HCT116 (cell line): ENCODE measurements around the gene CHAF1B. TPM values are rescaled to one million over a fixed set of nuclear protein-coding genes. Genes with fewer than 3 reads are reported as not detected.

Experiments
- ATAC-seq: fragments of 200-7000 bp; cut with Tn5 transposase; 2 replicates; pipeline ENCODE4 v1.9.1; 2020; ENCODE audit warnings: mild to moderate bottlenecking, moderate library complexity
- BruUV-seq: library from RNA; stranded (reverse); fragments of 400-500 nt; replicated peaks from 2 replicates; lab custom pipeline; 2021; lab: Mats Ljungman, UMichigan
- CTCF ChIA-PET: fragments of 300-600 bp; sonication (Branson Sonifier 250); formaldehyde crosslinking; loops from one replicate; lab custom pipeline; 2021; ENCODE audit warnings: antibody characterized with exemption; lab: Charles Lee
- POLR2A ChIA-PET: fragments of 300-600, 350-600 bp; sonication (Branson Sonifier 250); formaldehyde crosslinking; loops from one replicate; lab custom pipeline; 2021; ENCODE audit warnings: antibody characterized with exemption; lab: Charles Lee
- RAD21 ChIA-PET, 2 experiments: fragments of 300-600 bp; sonication (Branson Sonifier 250); formaldehyde crosslinking; loops; one replicate each; lab custom pipeline; 2023; ENCODE audit warnings: low total read pairs in 2 of 2; ENCODE audit not compliant: uncharacterized antibody in 2 of 2, unreplicated experiment in 2 of 2, low non-redundant PET in 1 of 2; lab: Charles Lee
- DNase-seq: peaks from one replicate; pipeline ENCODE4 v3.0.0-alpha.2; 2010; ENCODE audit warnings: low read depth, low spot score
- H2AFZ ChIP-seq: fragments of 200-600 bp; shearing (Covaris generic), sonication (generic); 2 replicates; pipeline ENCODE4 v1.6.1; 2017; ENCODE audit warnings: low read depth, mixed run types, mixed read lengths, antibody characterized with exemption, low read length; ENCODE audit not compliant: poor library complexity, severe bottlenecking
- H3K27ac ChIP-seq: 2 replicates; pipeline ENCODE4 v1.5.1; 2012; ENCODE audit warnings: low read depth, low read length
- H3K27me3 ChIP-seq: fragments of 200-600 bp; sonication (generic); 2 replicates; pipeline ENCODE4 v1.6.1; 2016; ENCODE audit warnings: mixed run types, low read length, mixed read lengths; ENCODE audit not compliant: insufficient read depth
- H3K36me3 ChIP-seq, 2 experiments: fragments of 200-500 bp in 1 of 2; fragments of 200-600 bp in 1 of 2; sonication (Bioruptor generic) in 1 of 2; sonication (generic) in 1 of 2; 2 replicates each; pipeline versions ENCODE4 v1.5.1 to v1.6.1; 2014 to 2016; ENCODE audit warnings: low read length in 2 of 2, inconsistent platforms in 1 of 2, mixed read lengths in 1 of 2, mixed run types in 1 of 2; ENCODE audit not compliant: insufficient read depth in 2 of 2, control insufficient read depth in 1 of 2
- H3K4me1 ChIP-seq, 2 experiments: fragments of 200-600 bp in 1 of 2; sonication (generic) in 1 of 2; 2 replicates each; pipeline versions ENCODE4 v1.5.1 to v1.6.1; 2012 to 2017; ENCODE audit warnings: low read length in 2 of 2, inconsistent platforms in 1 of 2, mild to moderate bottlenecking in 1 of 2, mixed read lengths in 1 of 2, mixed run types in 1 of 2, moderate library complexity in 1 of 2; ENCODE audit not compliant: insufficient read depth in 2 of 2, control insufficient read depth in 1 of 2
- H3K4me2 ChIP-seq: fragments of 200-600 bp; sonication (generic); 2 replicates; pipeline ENCODE4 v1.6.1; 2017; ENCODE audit warnings: mixed run types, low read length, mixed read lengths
- H3K4me3 ChIP-seq, 2 experiments: fragments of 200-600 bp in 1 of 2; sonication (generic) in 1 of 2; replicated peaks in 1 of 2; 2 replicates each; pipeline ENCODE4 v1.5.1; 2011 to 2016; ENCODE audit warnings: low read length in 2 of 2, control low read depth in 1 of 2, low read depth in 1 of 2, mild to moderate bottlenecking in 1 of 2, mixed read lengths in 1 of 2, mixed run types in 1 of 2
- H3K79me2 ChIP-seq: fragments of 200-600 bp; sonication (generic); 2 replicates; pipeline ENCODE4 v1.6.1; 2017; ENCODE audit warnings: mild to moderate bottlenecking, mixed run types, low read length, moderate library complexity, mixed read lengths; ENCODE audit not compliant: insufficient read depth
- H3K9ac ChIP-seq: fragments of 200-600 bp; sonication (generic); 2 replicates; pipeline ENCODE4 v1.6.1; 2016; ENCODE audit warnings: low read length, mixed read lengths
- H3K9me2 ChIP-seq: fragments of 200-600 bp; sonication (generic), shearing (Covaris generic); 2 replicates; pipeline ENCODE4 v1.6.1; 2017; ENCODE audit warnings: mixed run types, mild to moderate bottlenecking, moderate library complexity; ENCODE audit not compliant: insufficient read depth
- H3K9me3 ChIP-seq, 2 experiments: fragments of 200-500 bp in 1 of 2; fragments of 200-600 bp in 1 of 2; sonication (Bioruptor generic) in 1 of 2; sonication (generic) in 1 of 2; 2 replicates each; pipeline ENCODE4 v1.6.1; 2014 to 2017; ENCODE audit warnings: low read length in 2 of 2, mixed read lengths in 2 of 2, inconsistent platforms in 1 of 2, low read depth in 1 of 2, mild to moderate bottlenecking in 1 of 2, mixed run types in 1 of 2, moderate library complexity in 1 of 2; ENCODE audit not compliant: control insufficient read depth in 1 of 2, insufficient read depth in 1 of 2
- H4K20me1 ChIP-seq: fragments of 200-600 bp; sonication (generic), shearing (Covaris generic); 2 replicates; pipeline ENCODE4 v1.6.1; 2017; ENCODE audit warnings: mixed run types, mild to moderate bottlenecking, moderate library complexity; ENCODE audit not compliant: insufficient read depth
- CBX3 ChIP-seq: IDR thresholded peaks from 2 replicates; pipeline ENCODE4 v1.6.1; 2012; ENCODE audit warnings: low read depth
- CEBPB ChIP-seq: IDR thresholded peaks from 2 replicates; pipeline ENCODE4 v1.6.1; 2012; ENCODE audit warnings: low read depth
- CTCF ChIP-seq, 3 experiments: fragments of 200-600 bp in 1 of 3; sonication (generic) in 1 of 3; IDR thresholded peaks in 2 of 3; conservative IDR thresholded peaks in 1 of 3; 2 replicates each; pipeline ENCODE4 v1.5.1; 2012 to 2017; ENCODE audit warnings: low read depth in 2 of 3, low read length in 2 of 3, antibody characterized with exemption in 1 of 3, borderline replicate concordance in 1 of 3, control low read depth in 1 of 3, mild to moderate bottlenecking in 1 of 3, mixed read lengths in 1 of 3, mixed run types in 1 of 3, moderate library complexity in 1 of 3; ENCODE audit not compliant: insufficient read depth in 1 of 3
- EGR1 ChIP-seq: IDR thresholded peaks from 2 replicates; pipeline ENCODE4 v1.6.1; 2012; ENCODE audit warnings: low read depth
- ELF1 ChIP-seq: IDR thresholded peaks from 2 replicates; pipeline ENCODE4 v1.6.1; 2012; ENCODE audit warnings: low read depth, borderline replicate concordance
- EZH2 ChIP-seq: fragments of 200-600 bp; sonication (generic); IDR thresholded peaks from 2 replicates; pipeline ENCODE4 v1.6.1; 2017; ENCODE audit warnings: antibody characterized with exemption, mixed run types
- MAX ChIP-seq: IDR thresholded peaks from 2 replicates; pipeline ENCODE4 v1.6.1; 2012
- POLR2A ChIP-seq: IDR thresholded peaks from 2 replicates; pipeline ENCODE4 v1.7.0; 2011; ENCODE audit warnings: borderline replicate concordance; ENCODE audit not compliant: insufficient read depth, insufficient read length; ENCODE audit errors: extremely low read depth
- POLR2AphosphoS5 ChIP-seq: IDR thresholded peaks from 2 replicates; pipeline ENCODE4 v1.6.1; 2011; ENCODE audit warnings: mild to moderate bottlenecking, low read depth, low read length, moderate library complexity
- RAD21 ChIP-seq: IDR thresholded peaks from 2 replicates; pipeline ENCODE4 v1.6.1; 2012; ENCODE audit warnings: low read depth, mild to moderate bottlenecking
- TCF7L2 ChIP-seq: IDR thresholded peaks from 2 replicates; pipeline ENCODE4 v1.7.0; 2011; ENCODE audit warnings: borderline replicate concordance, inconsistent platforms; ENCODE audit not compliant: insufficient read depth, insufficient read length; ENCODE audit errors: extremely low read depth
- YY1 ChIP-seq: IDR thresholded peaks from 2 replicates; pipeline ENCODE4 v1.6.1; 2011; ENCODE audit warnings: low read length, low read depth, moderate library complexity, mild to moderate bottlenecking; ENCODE audit not compliant: insufficient replicate concordance; ENCODE audit errors: extremely low read depth
- ZFX ChIP-seq: fragments of 450-650 bp; IDR thresholded peaks from 2 replicates; pipeline ENCODE4 v1.6.1; 2017
- ZNF274 ChIP-seq: fragments of 200-500 bp; sonication (Bioruptor generic); IDR thresholded peaks from 2 replicates; pipeline ENCODE4 v1.6.1; 2014; ENCODE audit warnings: mild to moderate bottlenecking, low read depth, low read length, inconsistent platforms
- intact Hi-C: fragments of 100-400 bp; cut with micrococcal nuclease; formaldehyde crosslinking; loops from 2 replicates; pipeline ENCODE4 v1.10.0; 2022
- total RNA-seq: library from RNA; stranded (reverse); gene quantifications from one replicate; pipeline ENCODE4 v1.2.1, GENCODE V29; 2021; ENCODE audit not compliant: unreplicated experiment
- TF ChIP-seq, protein P1 (sequence below): IDR thresholded peaks from 2 replicates; pipeline ENCODE4 v1.6.1; 2011; ENCODE audit warnings: mild to moderate bottlenecking, low read length, moderate library complexity; ENCODE audit not compliant: insufficient replicate concordance; ENCODE audit errors: extremely low read depth
- TF ChIP-seq, protein P2 (sequence below): IDR thresholded peaks from 2 replicates; pipeline ENCODE4 v1.6.1; 2012

The CHAF1B gene
- total RNA-seq, 1 experiment from 2014 or later, result 26.1 TPM

DNA sequence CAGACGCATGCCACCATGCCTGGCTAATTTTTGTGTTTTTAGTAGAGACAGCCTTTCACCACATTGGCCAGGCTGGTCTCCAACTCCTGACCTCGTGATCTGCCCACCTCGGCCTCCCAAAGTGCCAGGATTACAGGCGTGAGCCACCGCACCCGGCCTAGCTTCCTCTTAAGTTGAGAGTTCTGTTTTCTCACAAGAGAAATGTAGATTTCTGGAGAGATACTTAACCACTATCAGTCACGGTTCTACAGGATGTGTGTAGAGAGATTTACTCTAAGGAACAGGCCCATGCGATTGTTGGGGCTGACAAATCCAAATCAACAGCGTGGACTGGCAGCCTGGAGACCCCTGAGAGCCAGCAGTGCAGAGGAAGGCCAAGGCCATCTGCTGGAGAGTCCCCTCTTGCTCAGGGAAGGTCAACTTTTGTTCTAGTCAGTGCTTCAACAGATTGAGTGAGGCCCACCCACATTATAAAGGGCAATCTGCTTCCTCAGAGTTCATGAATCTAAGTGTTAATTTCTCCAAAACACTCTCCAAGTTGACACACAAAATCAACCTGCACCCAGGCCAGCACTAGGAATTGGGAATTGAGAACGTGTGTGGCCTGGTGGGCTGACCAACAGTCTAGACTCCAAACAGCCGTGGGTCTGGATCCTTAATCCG is 38.7 kb downstream of the CHAF1B start:
- ChIA-PET CTCF (no interaction called here), POLR2A (no interaction called here), RAD21 (no interaction called here)
- Histone ChIP-seq H3K9me2 (no peaks in the 10 kb centered on the region), H3K4me1 (peaks cover 0 to 8% of the 10 kb centered on the region in 2 experiments; a peak in 3 of 4 replicates), H3K27me3 (no peaks in the 10 kb centered on the region), H3K9me3 (no peaks in the 10 kb centered on the region), H3K27ac (no peak overlapping the region), H3K36me3 (no peaks in the 10 kb centered on the region), H3K4me2 (no peak overlapping the region), H3K9ac (no peak overlapping the region), H2AFZ (no peak overlapping the region), H3K4me3 (no peak overlapping the region), H4K20me1 (no peaks in the 10 kb centered on the region), H3K79me2 (no peaks in the 10 kb centered on the region)
- BruUV-seq, result no TSS peak
- DNase-seq (no peak), ATAC-seq (no peak)
- TF ChIP-seq EZH2 (no peak), ZFX (no peak), TCF7L2 (no peak), YY1 (no peak), CTCF (IDR thresholded peaks at IDR 0.05 in 2 of 3, conservative IDR thresholded peaks at IDR 0.05 in 1 of 3; ENCODE audit: borderline replicate concordance in 1 of 3, insufficient read depth in 1 of 3, low read depth in 2 of 3, low read length in 2 of 3) (no peak), RAD21 (no peak), POLR2A (no peak), POLR2AphosphoS5 (no peak), EGR1 (no peak), ZNF274 (no peak), MAX (no peak), ELF1 (no peak), CEBPB (no peak), CBX3 (no peak)
- TF ChIP-seq, protein P1, sequence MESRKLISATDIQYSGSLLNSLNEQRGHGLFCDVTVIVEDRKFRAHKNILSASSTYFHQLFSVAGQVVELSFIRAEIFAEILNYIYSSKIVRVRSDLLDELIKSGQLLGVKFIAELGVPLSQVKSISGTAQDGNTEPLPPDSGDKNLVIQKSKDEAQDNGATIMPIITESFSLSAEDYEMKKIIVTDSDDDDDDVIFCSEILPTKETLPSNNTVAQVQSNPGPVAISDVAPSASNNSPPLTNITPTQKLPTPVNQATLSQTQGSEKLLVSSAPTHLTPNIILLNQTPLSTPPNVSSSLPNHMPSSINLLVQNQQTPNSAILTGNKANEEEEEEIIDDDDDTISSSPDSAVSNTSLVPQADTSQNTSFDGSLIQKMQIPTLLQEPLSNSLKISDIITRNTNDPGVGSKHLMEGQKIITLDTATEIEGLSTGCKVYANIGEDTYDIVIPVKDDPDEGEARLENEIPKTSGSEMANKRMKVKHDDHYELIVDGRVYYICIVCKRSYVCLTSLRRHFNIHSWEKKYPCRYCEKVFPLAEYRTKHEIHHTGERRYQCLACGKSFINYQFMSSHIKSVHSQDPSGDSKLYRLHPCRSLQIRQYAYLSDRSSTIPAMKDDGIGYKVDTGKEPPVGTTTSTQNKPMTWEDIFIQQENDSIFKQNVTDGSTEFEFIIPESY, result no peak
- TF ChIP-seq, protein P2, sequence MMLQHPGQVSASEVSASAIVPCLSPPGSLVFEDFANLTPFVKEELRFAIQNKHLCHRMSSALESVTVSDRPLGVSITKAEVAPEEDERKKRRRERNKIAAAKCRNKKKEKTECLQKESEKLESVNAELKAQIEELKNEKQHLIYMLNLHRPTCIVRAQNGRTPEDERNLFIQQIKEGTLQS, result no peak
- intact Hi-C loops, result loop anchor here (5.0 kb wide), 1 partner anchor 503 kb away; no protein-coding TSS in a partner anchor
